GM18502 (cell line): ENCODE measurements around the gene TCEANC2.
"Not testable (repeated sequence)": the region's sequence is repeated elsewhere in the genome, so short reads cannot be mapped to it uniquely, and the experiment has no call there.

Experiments used
- ATAC-seq: cut with Tn5 transposase; IDR thresholded peaks from one replicate; pipeline ENCODE4 v1.9.1; 2021; ENCODE audit warnings: mild to moderate bottlenecking; ENCODE audit not compliant: unreplicated experiment, poor library complexity

TCEANC2 gene

GRCh38 chr1:54024811-54025210 is 28.6 kb upstream of the TCEANC2 start:
- ATAC-seq = not testable (repeated sequence)

GRCh38 chr1:54027848-54028247 is 25.6 kb upstream of the TCEANC2 start:
- ATAC-seq = no peak

- ATAC-seq = no peak
Observed at GRCh38 chr1:54028306-54029251, 24.8 kb upstream of the TCEANC2 start.

GRCh38 chr1:54037476-54037875 is 15.9 kb upstream of the TCEANC2 start:
- ATAC-seq = no peak

- ATAC-seq = no peak
Observed at GRCh38 chr1:54041806-54042205, 11.6 kb upstream of the TCEANC2 start.

GRCh38 chr1:54045496-54045895 is 7.9 kb upstream of the TCEANC2 start:
- ATAC-seq = no peak

GRCh38 chr1:54046671-54047383 is 6.6 kb upstream of the TCEANC2 start:
- no peak for ATAC-seq

- ATAC-seq = no peak
Observed at GRCh38 chr1:54047384-54048305, 5.8 kb upstream of the TCEANC2 start.

- ATAC-seq = not testable (repeated sequence)
Observed at GRCh38 chr1:54050435-54050834, 3.0 kb upstream of the TCEANC2 start.

- ATAC-seq = no peak
Observed at GRCh38 chr1:54051933-54052430, 1.4 kb upstream of the TCEANC2 start.

- peak; percentile 23 for ATAC-seq
Observed at GRCh38 chr1:54052431-54052933, 926 bp upstream of the TCEANC2 start.

- ATAC-seq = no peak
Observed at GRCh38 chr1:54053745-54054437, 483 bp downstream of the TCEANC2 start.

GRCh38 chr1:54054438-54054749 is 986 bp downstream of the TCEANC2 start:
- ATAC-seq = no peak

GRCh38 chr1:54064299-54064698 is 10.9 kb downstream of the TCEANC2 start:
- no peak for ATAC-seq

GRCh38 chr1:54069791-54070170 is 16.4 kb downstream of the TCEANC2 start:
- ATAC-seq = peak; percentile 20

- ATAC-seq = peak; percentile 65
Observed at GRCh38 chr1:54070171-54070837, 16.9 kb downstream of the TCEANC2 start.

- no peak for ATAC-seq
Observed at GRCh38 chr1:54077359-54077758, 24.0 kb downstream of the TCEANC2 start.

- no peak for ATAC-seq
Observed at GRCh38 chr1:54080598-54081049, 27.2 kb downstream of the TCEANC2 start.
